ENCODE measurements around the gene S1PR3.
A peak's percentile ranks its signal among the peaks of the same experiment; 100 is the strongest.

S1PR3 gene

DNA sequence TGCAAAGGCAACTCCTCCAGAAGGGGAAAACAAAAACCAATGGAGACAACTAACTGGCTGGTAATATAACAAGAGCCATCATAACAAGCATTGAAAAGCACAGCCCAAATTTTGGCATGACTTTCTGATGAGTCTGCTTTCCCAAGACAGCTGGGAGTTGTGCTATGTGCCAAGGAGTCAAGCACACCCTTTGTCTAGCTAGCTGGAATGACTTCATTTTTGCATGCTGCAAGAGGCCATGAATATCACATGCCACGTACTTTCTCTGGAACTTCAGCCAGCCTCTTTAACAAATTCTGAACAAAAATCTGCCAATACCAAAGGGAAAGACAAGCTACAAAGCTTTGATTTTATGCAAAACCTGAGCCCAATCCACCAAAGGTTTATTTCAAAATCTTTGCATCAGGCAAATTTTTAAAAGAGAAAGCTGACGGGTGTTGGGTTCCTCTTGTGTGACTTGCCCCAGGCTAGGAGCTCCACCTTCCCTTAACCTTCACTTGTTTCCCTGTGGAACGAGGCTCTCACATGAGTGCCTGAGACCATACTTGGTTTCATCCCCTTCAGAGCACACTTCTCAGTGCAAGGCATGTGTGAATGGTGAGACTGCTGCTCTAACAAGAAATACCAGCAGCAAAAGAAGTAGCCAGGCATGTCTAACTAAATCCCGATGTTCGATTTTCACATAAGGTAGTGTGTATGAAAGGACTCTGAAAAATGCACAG is 47.3 kb downstream of the S1PR3 start:
- peak; percentile 83 for DNase-seq (ENCODE audit: low spot score)

GRCh38 chr9:89039104-89039465 is 47.8 kb downstream of the S1PR3 start:
- DNase-seq (ENCODE audit: low spot score) = no peak

GRCh38 chr9:89039664-89040063 is 48.4 kb downstream of the S1PR3 start:
- DNase-seq (ENCODE audit: low spot score) = no peak

- DNase-seq (ENCODE audit: low spot score) = no peak
Measured at GRCh38 chr9:89042984-89043383, 51.7 kb downstream of the S1PR3 start.

- DNase-seq (ENCODE audit: low spot score) = no peak
Measured at GRCh38 chr9:89044104-89044503, 52.8 kb downstream of the S1PR3 start.

DNA sequence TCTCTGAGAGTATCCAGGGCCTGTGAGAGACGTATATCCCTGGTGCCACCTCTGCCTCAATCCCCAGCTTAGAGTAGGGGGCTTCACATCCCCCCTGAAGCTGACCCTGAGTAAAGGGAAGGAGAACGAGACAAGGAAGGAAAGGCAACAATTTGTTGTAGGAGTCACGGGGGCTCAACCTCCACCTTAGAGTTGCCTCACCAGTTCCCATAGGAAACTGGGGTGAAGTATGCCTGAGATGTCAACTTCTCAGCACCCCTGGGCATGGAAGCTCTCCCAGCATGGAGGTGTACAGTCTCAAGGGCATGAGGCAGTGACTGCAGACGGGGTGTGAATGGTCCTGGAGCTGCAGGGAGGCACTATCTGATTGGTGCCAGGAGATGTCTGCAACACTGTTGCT is 53.6 kb downstream of the S1PR3 start:
- no peak for DNase-seq (ENCODE audit: low spot score)

- peak; percentile 30 for DNase-seq (ENCODE audit: low spot score)
Measured at GRCh38 chr9:89046832-89047231, 55.6 kb downstream of the S1PR3 start.

DNA sequence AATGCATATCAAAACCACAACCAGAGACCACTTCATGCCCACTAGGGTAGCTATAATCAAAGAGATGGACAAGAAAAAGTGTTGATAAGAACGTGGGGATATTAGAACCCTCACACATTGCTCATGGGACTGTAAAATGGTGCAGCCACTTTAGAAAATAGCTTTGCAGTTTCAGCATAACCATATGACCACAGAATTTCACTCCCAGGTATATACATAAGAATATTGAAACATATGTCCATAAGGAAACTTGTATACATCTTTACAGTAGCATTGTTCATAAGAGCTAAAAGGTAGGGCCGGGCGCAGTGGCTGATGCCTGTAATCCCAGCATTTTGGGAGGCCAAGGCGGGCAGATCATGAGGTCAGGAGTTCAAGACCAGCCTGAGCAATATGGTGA is 56.4 kb downstream of the S1PR3 start:
- DNase-seq (ENCODE audit: low spot score) = no peak

GRCh38 chr9:89048616-89049015 is 57.3 kb downstream of the S1PR3 start:
- no peak for DNase-seq (ENCODE audit: low spot score)

GRCh38 chr9:89049646-89050045 is 58.4 kb downstream of the S1PR3 start:
- no peak for DNase-seq (ENCODE audit: low spot score)

GRCh38 chr9:89051421-89052025 is 60.3 kb downstream of the S1PR3 start:
- no peak for DNase-seq (ENCODE audit: low spot score)

GRCh38 chr9:89052470-89053097 is 61.3 kb downstream of the S1PR3 start:
- no peak for DNase-seq (ENCODE audit: low spot score)

DNA sequence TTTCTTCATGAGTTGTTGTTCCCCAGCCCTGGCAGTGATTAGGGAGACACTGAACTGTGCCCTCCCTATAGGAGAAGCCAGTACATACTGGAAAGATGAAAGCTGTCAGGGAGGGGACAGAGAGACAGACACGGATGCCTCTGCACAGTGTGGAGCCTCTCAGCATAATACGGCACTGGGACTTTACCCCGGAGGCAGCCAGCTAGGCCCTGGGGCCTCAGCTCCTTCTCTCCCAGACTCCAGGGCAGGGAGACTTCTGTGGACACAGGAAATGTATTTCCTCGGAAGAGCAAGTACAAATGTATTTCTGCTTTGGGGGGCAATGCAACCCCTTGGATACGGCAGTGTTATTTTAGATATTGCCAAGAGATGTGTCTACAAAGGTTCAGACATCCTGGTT is 62.0 kb downstream of the S1PR3 start:
- no peak for DNase-seq (ENCODE audit: low spot score)

Measured in AG08396 (cell line).